DMS 273 (cell line): ENCODE measurements around the gene EPHX1.
A peak's percentile ranks its signal among the peaks of the same experiment; 100 is the strongest.
"Not testable (repeated sequence)": the region's sequence is repeated elsewhere in the genome, so short reads cannot be mapped to it uniquely, and the experiment has no call there.

Source experiments
- DNase-seq: peaks from one replicate; lab custom pipeline; 2025; ENCODE audit not compliant: unreplicated experiment; lab: John Stamatoyannopoulos, UW

The EPHX1 gene

GRCh38 chr1:225880636-225881035 lies 70.7 kb downstream of the EPHX1 start:
- DNase-seq: no peak

GRCh38 chr1:225881081-225881958 lies 71.4 kb downstream of the EPHX1 start:
- no peak for DNase-seq

GRCh38 chr1:225881959-225882693 lies 72.2 kb downstream of the EPHX1 start, which contains the start of gene TMEM63A:
Gene TMEM63A, minus strand, starts transcription at chr1:225882380. Its CDS starts 4,800 bp downstream, at chr1:225877580.
- peak; percentile 92 for DNase-seq

- DNase-seq: peak; percentile 71
Observed at GRCh38 chr1:225882694-225883615, 73.0 kb downstream of the EPHX1 start.

- DNase-seq: no peak
Observed at GRCh38 chr1:225883616-225884265, 73.8 kb downstream of the EPHX1 start.

- no peak for DNase-seq
Observed at GRCh38 chr1:225885336-225885735, 75.4 kb downstream of the EPHX1 start.

GRCh38 chr1:225886159-225887029 lies 76.5 kb downstream of the EPHX1 start:
- DNase-seq: no peak

GRCh38 chr1:225887030-225887314 lies 77.0 kb downstream of the EPHX1 start:
- DNase-seq: no peak

- DNase-seq: not testable (repeated sequence)
Observed at GRCh38 chr1:225887554-225888288, 77.8 kb downstream of the EPHX1 start.

GRCh38 chr1:225888289-225888897 lies 78.5 kb downstream of the EPHX1 start:
- no peak for DNase-seq

GRCh38 chr1:225888898-225889601 lies 79.1 kb downstream of the EPHX1 start, which contains the start of gene LEFTY1:
Gene LEFTY1, minus strand, starts transcription at chr1:225889146. Its CDS starts 80 bp downstream, at chr1:225889066.
- no peak for DNase-seq

- DNase-seq: no peak
Observed at GRCh38 chr1:225889743-225890142, 79.8 kb downstream of the EPHX1 start.

- no peak for DNase-seq
Observed at GRCh38 chr1:225890346-225891228, 80.7 kb downstream of the EPHX1 start.

- DNase-seq: no peak
Observed at GRCh38 chr1:225891229-225891972, 81.5 kb downstream of the EPHX1 start.

- DNase-seq: no peak
Observed at GRCh38 chr1:225892307-225892706, 82.4 kb downstream of the EPHX1 start.
